ENCODE measurements around the gene NHSL2.
A peak's percentile ranks its signal among the peaks of the same experiment; 100 is the strongest.
"Not testable (repeated sequence)": the region's sequence is repeated elsewhere in the genome, so short reads cannot be mapped to it uniquely, and the experiment has no call there.

NHSL2 gene

DNA sequence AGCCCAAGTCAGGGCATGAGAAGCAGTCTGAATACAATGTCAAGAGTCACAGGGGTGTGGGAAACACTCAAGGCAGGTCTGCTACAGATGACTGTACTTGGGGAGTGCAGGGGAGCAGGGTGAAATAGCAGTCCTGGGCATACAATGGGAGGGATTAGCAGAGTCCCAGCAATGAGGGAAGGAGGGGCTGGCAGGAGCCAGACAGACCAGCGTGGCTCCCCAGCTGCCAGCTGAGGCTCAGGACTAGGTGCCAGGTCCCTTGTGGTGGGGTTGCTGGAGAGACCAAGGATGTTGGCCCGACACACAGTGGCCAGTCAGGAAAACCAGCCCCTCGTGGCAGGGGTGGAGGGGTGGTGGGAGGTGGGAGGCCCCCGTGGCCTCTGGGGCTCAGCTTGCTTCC lies 134.5 kb downstream of the NHSL2 start:
- no peak for DNase-seq

DNA sequence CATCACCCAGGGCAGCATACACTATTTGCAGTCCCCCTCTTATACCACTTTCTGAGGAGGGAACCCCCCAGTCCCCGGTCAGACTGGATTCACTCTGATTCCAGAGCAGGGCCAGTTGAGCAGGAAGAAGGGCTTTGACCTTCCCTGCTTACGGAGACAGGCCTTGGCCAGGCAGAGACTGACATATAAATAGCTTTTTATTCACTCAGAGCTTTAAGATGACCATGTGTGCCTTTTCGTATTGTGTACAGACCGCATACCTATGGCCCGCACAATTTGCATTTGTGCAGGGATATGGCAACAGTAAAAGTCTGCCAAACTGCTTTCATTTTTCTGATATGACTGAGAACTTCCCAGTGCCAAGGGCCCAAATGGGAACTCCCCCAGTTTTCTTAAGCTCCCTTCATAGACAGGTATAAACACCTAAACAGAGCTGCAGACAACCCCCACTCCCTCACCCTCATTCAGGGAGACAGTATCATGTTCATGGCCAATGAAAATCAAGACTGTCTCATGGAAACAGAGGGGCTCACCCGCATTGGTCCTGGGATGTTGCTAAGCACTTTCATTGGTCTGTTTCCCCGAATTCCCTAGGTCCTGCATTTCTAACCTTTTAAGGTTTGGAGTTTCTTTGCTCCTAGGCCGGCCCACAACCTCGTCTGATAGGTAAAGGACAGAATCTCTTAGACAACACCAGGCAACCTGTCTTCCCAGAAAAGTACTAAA lies 135.1 kb downstream of the NHSL2 start:
- peak in 1 of 14 donors; percentile 55 for DNase-seq

DNA sequence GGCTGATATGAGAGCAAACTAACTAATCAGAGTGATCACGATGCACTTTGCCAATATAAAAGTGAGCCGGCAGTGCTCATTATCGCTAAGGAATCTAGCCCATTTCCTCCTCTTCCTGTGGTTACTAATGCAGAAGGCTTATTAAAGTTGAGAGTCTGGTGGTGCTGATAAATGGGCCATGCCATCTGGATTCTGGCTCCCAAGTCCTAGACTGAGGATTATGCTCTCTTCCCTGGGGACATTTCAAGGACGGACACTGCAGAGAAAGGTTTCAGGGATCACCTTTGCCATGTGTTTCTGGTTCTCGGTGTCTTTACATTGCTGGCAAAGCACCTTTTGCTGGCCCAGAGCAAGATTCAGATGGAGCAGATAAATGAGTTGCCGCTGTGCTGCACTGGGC lies 135.8 kb downstream of the NHSL2 start:
- DNase-seq, result peak in 1 of 14 donors; percentile 53

DNA sequence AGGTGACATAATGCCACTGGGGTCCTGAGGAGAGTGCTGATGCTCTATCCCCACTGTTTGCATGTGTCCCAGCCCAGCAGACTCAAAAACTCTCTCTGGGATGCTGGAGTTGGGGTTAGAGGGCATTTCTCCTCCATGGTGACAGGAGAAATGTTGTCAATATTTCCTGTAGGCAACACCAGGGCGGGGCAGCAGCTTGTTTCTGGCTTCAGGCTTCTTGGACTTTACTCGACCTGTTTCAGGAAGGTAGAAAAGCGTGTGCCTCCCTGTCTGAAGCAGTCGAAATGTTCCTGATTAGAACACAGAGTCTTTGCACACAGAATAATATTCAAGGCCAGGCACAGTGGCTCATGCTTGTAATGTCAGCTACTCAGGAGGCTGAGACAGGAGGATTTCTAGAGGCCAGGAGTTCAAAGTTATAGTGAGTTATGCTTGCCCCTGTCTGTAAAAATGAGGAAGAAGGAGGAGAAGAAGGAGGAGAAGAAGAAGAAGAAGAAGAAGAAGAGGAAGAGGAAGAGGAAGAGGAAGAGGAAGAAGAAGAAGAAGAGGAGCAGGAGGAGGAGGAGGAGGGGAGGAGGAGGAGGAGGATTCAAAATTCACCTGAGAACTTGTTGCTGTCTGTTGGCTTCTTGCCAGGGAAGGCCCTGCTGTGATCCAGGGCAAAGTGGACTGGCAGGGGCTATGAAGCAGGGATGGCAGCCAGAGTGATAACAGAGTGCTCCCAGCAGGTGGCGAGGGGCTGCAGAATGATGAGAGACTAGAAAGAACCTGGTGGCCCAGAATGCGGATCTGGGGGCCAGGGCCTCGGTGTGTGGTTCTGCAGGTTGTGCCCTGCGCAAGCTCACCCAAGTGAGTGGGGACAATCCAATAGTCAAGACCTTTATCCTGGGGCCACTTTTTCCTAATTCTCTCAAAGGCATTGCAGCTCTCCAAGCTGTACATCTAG lies 138.1 kb downstream of the NHSL2 start:
- DNase-seq, result no peak

DNA sequence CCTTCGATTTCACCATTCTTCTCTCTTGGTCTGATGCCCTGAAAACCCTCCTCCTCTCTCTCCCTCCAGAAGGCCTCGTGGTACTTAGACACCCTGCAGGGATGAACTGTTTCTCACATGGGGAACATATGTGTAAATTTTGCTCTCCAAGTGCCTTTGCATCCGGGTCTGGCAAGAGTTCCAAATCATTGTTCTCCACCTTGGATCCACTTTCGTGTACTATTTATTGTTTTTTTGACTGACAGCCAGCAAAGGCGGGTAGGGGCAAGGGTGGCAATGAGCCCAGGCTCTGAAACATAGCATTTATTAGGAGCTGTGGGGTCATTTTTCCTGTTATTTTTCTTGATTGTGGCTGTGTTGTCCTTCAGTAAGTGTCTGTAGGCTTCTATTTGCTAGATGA lies 139.4 kb downstream of the NHSL2 start:
- DNase-seq, result peak in 1 of 14 donors; percentile 54

DNA sequence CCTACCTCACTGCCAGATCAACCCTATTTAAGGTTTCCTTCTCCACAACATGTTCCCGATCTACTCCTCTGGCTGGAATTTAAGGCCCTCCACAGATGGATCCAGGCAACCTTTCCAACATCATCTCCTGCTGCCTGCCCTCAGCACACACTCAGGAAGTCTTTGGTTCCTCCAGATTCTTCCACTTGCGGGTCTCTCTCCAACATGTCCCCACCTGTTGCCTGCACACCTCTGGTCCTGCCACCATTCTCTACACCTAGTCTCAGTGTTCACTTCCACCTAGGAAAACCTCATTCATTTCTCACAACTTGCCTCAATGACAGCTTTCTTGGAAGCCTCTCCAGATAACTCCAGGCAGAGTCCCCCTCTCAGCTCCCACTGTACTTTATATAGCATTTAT lies 140.9 kb downstream of the NHSL2 start:
- no peak for DNase-seq

DNA sequence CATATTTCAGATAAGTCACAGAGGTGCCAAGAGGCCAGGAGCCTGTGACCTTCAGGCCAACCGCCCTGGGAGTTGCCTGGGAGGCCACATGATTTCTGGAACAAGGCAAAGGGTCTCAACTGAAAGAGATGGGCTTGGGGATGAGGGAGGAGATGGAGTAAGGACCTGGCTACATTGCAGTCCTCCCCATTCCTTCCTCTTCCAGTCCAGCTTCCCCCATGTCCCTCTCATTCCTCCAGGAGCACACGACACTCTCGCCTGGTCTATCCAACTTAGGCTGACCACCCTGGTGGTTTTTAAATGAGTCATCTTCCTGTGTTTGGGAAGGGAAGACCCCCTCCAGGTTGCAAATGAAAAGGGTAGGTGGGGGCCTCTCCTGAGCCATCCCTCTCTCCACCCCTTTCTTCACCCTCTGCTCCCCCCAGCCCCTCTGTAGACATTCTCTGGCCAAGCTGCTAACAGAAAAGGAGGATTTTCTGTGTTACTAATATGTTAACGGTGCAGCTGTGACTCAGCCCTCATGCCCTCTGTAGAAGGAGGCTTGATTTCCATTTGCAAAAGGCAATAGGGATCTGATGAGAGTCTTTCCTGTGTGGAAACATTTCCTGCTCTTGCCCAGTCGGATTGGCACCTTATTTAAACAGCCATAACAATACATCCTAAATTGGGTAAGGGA lies 141.9 kb downstream of the NHSL2 start:
- no peak for DNase-seq

DNA sequence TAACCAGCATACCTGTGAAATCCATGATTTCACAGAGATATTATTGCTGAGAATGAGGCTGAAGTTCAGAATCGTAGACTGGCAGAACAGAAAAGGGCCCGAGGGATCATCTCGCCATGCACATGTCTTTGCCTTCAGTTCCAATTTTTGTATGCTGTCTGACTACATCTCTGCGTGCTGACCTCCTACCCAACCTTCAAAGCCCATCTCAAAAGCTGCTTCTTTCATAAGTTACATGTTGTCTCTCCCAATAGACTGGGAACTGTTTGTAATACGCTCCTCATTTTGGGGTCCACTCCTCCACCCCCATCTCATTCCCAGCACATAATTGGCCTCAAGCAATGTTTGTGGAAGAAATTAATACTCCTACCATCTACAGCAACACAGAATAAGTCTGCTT lies 142.9 kb downstream of the NHSL2 start:
- no peak for DNase-seq

DNA sequence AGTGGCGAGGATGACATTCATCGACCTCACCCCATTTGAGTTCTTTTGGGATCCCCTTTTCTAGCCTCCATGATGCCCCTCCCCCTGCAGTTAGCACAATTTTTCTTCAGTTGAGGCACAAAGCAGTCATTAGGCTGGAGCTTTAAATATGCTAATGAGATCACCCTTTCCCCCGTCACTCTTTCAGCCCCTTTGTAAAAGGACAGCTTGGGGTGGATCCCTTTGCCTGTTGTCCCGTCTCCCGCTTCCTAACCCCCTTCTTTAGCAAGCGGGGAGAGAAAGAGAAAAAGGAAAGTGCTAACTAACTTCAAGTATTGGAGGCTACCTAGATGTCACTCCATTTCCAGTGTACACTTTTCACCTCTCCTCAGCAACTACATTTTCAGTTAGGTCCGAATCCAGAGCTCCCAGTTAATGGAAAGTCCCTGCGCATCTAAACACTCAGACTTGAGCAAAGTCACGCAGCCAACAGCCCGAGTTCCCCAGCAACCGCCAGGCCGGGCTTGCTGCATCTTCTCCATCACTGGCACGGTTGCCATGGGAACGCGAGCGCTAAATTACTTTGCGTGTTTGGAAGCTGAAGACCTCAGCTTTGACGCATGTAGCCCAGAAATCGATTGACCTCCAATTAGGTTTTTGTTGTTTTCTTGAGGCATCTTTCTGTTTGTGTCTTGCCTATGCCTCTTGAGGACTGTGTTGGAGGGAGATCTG lies 144.3 kb downstream of the NHSL2 start:
- DNase-seq, result peak in 1 of 14 donors; percentile 41

DNA sequence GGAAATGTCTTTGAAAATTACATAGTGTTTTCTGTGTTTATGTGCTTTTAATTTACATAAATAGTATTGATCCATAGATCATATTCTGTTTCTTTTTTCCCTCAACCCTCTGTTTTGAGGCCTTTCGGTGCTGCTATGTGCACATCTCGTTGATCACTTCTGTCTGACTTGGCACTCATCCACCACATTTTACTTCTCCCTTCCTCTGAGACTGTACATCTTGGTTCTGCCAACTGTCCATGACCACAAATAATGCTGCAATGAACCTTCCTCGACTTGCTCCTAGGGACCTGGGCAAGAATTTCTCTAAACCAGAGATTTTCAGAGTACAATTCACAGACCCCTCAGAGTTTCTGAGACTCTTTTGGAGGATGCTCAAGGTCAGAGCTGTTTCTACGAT lies 146.7 kb downstream of the NHSL2 start:
- no peak for DNase-seq

DNA sequence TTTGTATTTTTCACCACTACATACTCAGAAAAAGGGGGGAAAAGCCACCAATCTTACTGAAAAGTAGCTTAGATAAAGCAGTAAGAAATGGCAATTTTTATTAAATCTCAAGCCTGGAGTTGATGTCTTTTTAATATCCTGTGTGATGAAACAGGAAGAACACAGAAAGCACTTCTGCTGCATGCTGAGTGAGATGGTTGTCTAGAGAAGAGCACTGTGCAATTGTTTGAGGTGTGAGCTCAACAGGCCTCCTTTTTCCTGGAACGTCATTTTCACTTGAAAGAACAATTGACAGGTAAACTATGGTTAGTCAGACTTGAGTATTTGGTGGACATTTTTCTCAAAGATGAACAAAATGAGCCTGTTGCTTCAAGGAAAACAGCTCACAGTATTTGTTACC lies 147.2 kb downstream of the NHSL2 start:
- no peak for DNase-seq

DNA sequence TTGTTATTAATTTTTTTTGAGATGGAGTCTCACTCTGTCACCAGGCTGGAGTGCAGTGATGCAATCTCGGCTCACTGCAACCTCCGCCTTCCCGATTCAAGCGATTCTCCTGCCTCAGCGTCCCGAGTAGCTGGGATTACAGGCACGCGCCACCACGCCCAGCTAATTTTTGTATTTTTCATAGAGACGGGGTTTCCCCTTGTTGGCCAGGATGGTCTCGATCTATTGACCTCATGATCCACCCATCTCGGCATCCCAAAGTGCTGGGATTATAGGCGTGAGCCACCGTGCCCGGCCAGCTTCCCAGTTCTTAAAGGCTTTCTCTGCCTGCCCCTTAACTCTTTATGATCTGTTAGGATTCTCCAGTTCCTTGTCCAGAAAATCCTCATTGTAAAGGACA lies 147.7 kb downstream of the NHSL2 start:
- DNase-seq, result not testable (repeated sequence)

DNA sequence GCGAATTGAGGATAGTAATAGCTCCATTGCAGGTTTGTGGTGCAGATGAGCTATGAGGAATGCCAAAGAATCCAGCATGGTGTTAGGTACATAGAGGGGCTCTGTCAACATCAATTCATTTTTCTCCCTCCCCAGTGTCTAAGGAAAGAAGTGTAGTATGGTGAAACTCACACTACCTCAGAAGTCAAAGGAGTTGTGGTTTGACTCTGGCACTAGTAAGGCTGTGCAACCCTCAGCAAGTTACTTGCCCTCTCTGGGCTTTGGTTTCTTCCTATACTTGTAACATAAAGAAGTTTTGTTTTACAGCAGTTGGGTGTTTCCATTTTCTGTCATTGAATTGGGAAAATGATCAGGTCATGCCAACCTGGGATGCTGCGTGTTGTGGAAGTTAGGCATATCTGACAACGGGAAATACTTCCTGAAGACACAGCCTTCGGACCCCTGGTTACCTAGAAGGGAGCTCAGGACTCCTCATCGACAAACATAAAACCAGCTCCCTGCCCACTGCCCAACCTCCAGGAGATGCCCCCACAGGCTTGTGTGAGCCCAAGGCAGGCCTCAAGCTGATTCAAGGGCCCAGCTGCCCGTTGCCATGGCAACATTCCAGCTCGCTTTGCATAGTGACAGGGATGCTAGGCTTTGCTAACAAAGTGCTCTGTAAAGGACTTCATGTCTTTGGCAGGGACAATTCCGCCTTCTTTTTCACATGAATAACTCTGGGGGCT lies 149.7 kb downstream of the NHSL2 start:
- peak in 11 of 14 donors; percentile 1 to 51 (median 23) for DNase-seq

DNA sequence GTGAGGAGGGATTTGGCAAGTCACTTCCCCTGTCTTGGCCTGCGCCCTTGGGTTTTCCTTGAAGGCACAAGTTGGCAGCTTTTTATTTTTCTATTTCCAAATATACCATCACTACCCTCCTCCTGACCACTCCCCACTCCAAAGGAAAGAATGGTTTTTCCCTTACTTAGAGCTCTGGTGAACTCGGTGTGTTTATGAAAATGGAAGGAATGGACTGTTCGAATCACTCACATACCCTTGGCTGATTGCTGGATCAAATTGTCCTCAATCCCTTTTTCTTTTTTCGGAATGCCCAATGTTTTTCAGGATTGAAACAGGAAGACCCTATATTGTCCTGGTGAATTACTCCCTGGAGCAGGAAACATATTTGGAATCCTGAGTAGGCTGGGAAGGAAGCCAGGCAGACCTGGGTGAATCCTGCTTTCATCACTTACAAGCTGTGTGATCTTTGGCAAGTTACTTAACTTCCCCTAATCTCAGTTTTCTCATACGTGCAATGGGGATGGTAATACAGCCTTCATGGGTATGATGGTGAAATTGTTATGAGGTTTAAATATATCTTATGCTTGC lies 150.4 kb downstream of the NHSL2 start:
- no peak for DNase-seq

DNA sequence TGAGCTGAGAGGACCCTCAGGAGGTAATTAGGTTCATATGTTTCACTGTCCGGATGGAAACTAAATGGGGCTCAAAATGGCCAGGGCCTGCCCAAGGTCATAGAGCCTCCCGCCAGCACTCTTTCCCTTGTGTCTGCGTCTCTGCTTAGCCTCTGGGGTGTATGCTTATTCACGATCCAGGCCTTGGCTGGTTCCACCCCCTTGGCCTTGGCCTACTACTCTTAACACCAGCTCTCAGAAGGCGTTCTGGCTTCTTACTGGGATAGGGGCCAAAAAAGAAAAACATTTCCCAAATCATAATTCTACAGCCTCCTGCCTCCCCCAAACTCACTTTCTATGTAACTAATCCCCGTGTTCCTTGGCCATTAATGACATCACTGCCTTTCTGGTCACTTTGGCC lies 152.3 kb downstream of the NHSL2 start:
- DNase-seq, result no peak

DNA sequence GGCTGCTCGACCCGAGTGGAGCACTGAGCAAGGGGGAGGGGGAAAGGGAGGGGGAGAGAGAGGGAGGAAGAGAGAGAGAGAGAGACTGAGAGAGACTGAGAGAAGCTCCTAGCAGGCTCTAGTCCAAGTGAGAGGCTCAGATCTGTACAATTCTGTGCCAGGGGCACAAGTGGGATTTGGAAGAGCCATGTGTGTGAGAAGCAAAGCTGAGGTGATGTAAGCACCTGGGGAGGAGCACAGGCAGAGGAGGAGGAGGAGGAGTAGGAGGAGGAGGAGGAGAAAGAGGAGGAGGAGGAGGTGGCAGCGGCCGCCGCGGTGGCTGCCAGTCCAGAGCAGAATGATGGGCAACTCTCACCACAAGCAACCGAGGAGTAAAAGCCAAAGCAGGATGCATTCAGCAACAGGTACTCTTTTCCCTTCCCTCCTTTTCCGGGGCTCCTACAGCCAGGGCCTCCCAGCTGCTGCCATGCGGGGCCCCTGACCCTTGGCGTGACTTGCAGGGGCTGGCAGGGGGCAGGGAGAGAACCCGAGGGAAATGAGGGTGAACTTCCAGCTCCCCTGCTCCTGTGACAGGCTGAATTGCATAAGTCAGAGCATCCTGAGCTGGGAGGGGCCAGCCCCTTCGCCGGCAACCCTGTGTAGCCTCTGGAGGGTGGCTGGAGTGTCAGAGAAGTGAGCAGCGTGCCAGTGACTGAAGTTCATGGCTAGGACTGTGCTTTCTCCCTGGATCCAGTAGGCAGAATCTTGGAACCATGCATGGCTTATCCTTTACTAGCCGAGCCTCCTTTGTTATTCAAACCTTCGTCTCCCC lies 158.9 kb downstream of the NHSL2 start:
- peak in 1 of 14 donors; percentile 49 for DNase-seq

DNA sequence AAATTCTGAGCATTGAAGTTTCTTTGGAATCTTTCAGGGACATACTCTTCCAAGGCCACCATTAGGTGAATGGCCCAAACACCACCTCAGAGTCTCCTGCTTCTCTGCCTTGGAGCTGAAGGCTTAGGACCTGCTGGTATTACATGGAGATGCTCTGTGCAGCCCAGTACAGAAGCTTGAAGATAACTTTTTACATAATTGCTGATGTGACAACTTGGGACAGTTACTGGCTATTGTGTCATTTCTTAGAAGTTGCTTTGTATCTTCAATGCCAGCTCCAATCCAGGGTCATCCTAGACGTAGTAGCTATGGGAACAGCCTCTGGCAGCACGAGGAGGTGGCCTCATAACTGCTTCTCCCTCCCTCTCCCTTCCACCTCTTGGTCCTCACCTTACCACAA lies 160.6 kb downstream of the NHSL2 start:
- DNase-seq, result no peak

DNA sequence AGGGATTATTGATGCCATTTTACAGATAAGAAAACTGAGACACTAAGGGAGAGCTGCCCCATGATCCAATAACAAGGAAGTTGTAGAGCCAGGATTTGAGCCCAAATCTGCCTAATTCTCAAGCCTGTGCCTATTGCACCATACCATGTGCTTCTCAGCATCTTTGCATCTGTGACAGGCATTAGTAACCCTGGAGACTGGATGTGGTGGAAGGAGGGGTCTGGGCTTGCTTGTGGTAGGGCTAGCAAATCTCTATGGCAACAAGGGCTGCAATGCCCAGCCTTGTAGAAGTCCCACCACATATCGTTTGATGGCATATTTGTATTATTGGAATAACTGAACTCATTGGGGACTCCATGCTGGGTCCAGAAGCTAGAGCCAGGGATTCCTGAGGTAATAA lies 163.0 kb downstream of the NHSL2 start:
- DNase-seq, result no peak

DNA sequence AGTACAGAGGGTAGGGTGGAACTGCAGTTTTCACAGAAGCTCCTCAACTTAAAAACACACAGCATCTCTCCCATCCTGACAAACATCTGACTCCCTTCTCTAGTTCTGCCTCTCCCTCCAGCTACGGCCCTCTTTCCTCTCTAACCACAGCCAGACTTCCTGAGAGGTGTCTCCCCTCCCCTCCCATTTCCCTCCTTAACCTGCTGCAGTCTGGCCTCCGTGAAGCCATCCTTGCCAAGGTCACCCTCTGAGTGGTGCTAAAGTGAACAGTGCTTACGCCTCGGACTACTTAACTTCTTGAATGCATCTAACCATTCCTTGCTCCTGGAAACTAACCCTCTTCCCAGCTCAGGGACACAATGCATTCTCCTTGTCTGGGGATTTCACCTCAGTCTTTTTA lies 167.8 kb downstream of the NHSL2 start:
- DNase-seq, result no peak

DNA sequence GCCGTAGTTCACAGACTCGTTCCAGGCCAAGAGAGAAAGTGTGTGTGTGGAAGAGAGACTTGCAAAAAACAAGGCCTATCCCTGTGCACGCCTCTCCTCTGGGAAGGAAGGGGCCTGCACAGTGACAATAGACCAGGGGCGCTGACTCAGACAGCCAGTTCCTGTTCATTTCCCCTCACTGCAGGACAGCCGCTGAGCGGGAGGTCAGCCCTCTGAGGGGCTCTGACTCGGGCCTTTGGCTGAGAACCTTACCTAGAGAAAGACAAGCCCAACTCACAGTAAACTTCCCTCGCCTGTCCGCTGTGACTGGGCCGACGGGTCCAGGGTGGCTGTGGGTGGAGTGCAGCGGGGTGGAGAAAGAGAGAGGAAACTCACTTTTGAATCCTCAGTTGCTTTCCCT lies 169.0 kb downstream of the NHSL2 start:
- DNase-seq, result no peak

DNA sequence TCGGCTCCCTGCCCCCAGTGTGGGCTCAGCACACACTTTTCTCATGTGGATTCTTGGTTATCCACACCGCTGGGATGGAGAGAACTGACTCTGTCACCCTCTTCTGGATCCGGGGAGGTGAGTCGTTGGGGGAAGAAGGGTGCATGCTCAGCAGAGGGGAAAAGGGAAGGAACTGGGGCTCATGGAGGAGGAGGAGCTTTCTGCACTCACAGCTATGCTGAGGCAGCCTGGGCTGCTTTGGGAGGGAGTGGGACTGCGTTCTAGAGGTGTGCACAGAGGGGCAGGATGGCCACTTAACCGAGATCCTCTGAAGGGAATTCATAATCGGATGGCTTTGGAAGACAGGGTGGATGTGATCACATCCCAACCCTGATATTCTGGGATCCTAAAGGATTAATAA lies 169.5 kb downstream of the NHSL2 start:
- DNase-seq, result no peak
